GM12892 (cell line): ENCODE data around the gene IL1RAPL1.

ENCODE experiments used
- DNase-seq: peaks from one replicate; pipeline ENCODE4 v3.0.0; 2011; ENCODE audit not compliant: insufficient read length
- FAIRE-seq: peaks from 2 replicates; lab custom pipeline; 2011; peaks lifted over from hg19 to GRCh38; lab: Jason Lieb, UNC
- POLR2A ChIP-seq: IDR thresholded peaks from 2 replicates; pipeline ENCODE4 v1.6.1; 2011; ENCODE audit warnings: low read depth, low read length, control low read depth
- POLR2AphosphoS5 ChIP-seq: IDR thresholded peaks from 2 replicates; pipeline ENCODE4 v1.6.1; 2011; ENCODE audit warnings: low read depth, low read length, control low read depth
- TAF1 ChIP-seq: IDR thresholded peaks from 2 replicates; pipeline ENCODE4 v1.6.1; 2011; ENCODE audit warnings: low read depth, mild to moderate bottlenecking, control low read depth, low read length, borderline replicate concordance

IL1RAPL1 gene

DNA sequence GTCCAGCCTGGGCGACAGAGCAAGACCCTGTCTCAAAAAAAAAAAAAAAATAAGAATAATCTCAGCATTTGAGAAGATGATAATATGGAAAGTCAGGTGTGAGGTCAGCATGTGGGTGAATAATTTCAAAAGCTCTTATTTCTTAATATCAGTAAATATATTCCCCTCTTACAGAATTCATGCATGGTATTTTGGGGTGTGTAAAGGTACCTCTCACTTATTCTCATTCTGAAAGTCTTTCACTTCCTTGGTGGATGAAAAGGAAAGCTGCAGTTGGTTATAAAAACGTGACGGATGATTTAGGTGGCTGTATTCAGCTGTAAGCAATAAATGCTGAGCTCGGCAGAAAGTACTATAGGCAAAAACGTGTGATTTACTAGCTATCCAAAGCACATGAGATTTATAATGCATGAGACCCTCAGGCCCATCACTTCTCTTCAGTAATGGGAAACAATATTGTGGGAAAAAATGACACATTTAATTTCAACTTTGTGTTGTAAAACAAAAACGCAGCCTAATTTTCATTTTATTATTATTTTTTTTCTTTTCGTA is 1275.0 kb downstream of the IL1RAPL1 start:
- FAIRE-seq (no peak), DNase-seq (no peak)
- TF ChIP-seq POLR2A: no peak
- TF ChIP-seq POLR2AphosphoS5: no peak

DNA sequence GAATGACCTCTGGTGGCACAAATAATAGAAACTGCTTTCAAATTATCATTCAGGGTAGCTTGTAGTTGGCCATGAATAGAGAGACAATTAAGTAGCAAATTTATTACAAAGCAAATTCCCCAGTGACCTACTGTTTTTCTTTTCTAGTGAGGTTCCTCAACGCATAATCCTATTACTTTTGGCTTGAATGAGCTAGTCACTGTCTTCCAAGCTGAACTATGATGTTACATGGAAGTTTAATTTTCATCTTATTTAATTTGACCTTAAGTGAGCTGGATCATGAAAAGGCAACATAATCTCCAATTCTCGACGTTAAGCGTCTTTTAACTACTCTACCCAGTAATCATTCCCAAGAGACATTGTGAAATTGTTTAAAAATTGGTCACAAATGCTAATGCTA is 1280.7 kb downstream of the IL1RAPL1 start:
- FAIRE-seq: no peak
- TF ChIP-seq POLR2A: no peak
- TF ChIP-seq POLR2AphosphoS5: no peak
- TF ChIP-seq TAF1: no peak
- DNase-seq: no peak

DNA sequence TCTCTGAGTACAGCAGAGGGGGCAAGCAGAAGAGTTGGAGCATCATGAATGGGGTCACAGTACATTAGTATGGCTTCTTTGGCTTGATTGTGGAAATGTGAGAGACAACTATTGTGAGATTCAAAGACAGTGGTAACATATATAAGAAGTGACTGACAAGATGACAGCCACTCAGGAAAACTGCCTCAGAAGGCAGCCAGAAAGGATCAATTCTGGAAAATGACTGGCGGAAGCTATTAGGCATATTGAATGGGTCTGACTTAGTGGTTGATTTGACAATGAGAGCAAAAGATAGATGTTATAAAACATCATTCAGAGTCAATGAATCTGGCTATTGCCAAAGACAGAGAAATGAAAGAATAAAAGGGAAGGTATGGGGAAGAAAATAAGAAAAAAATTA is 1282.6 kb downstream of the IL1RAPL1 start:
- no peak for FAIRE-seq
- DNase-seq: no peak
- TF ChIP-seq TAF1 (no peak), POLR2AphosphoS5 (no peak), POLR2A (no peak)

DNA sequence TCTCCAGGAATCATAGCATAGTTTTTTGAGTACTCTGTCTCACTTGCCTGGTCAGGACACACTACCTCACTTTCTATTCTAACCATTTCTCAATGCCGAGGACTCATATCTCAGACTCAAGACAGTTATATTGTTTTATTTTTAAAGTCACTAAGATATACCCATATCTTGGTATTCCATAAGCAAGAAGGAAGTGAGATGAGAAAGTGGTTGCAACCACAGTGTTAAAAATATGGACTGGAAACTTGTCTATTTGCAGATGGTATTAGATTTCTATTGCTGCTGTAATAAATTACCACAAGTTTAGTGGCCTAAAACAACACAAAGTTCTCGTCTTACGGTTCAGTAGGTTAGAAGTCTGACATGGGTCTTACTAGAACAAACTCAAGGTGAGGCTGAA is 1283.4 kb downstream of the IL1RAPL1 start:
- FAIRE-seq (no peak), DNase-seq (no peak)

DNA sequence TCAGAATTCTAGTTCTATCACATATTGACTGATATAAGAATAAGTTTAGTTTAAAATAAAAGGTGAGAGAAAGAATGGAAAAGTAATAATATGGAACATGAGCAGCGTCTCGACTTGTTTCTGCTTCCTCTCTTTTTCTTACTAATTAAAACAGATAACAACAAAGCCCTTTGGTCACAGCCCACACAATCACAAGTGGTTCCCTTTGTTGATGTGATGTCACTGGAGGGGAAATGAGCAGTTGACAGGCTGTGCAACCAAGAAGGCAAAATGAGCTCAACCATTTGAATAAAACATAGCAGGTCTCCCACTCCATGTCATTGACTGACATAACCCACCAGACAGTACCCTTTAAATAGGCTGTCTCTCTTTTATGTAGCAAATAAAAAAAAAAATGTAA is 1285.6 kb downstream of the IL1RAPL1 start:
- no peak for FAIRE-seq
- DNase-seq: no peak
- no peak for TF ChIP-seq POLR2A
- no peak for TF ChIP-seq TAF1
- TF ChIP-seq POLR2AphosphoS5: no peak

More for the DNA sequence above, 1283.4 kb downstream of the IL1RAPL1 start:
- no peak for TF ChIP-seq POLR2A
- TF ChIP-seq TAF1: no peak
- no peak for TF ChIP-seq POLR2AphosphoS5

DNA sequence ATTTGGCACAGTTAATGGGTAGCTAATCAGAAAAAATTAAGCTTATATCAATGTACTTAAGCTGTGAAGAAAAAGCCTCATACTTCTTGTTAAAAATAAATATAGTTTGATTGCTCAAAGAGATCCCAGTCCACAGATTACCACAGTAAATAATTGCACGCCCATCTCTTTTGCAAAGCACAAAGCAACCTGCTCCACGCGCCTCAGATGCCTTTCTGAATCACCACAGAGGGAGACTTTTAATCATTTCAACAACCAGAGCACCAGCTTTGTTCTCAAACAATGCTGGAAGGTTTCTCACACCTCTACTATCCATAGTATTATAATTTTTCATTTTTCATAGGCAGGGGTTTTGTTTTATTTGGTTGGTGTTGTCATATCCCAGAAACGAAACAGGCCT is 1289.5 kb downstream of the IL1RAPL1 start:
- FAIRE-seq (no peak), DNase-seq (no peak)
- no peak for TF ChIP-seq POLR2A
- TF ChIP-seq POLR2AphosphoS5: no peak
- no peak for TF ChIP-seq TAF1

DNA sequence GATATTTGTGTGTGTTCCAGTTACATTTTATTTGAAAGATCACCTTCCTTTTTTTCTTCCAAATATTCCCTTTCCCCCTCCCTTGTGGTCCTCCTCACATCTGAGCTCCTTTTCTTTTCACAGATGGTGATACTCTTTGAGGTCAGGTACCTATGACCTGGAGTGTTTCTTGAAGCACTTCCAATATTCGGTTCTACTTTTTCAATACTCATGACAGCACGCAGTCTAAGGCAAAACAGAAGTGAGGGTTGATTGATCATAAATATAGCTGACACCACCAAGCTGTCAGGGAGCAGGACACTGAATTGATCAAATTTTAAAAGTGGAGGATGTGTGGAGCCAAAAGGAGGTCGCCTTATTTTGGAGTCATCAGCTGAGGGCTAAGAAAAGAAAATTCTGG is 1293.7 kb downstream of the IL1RAPL1 start:
- no peak for DNase-seq
- no peak for TF ChIP-seq POLR2AphosphoS5
- no peak for TF ChIP-seq POLR2A
- no peak for TF ChIP-seq TAF1
- no peak for FAIRE-seq

DNA sequence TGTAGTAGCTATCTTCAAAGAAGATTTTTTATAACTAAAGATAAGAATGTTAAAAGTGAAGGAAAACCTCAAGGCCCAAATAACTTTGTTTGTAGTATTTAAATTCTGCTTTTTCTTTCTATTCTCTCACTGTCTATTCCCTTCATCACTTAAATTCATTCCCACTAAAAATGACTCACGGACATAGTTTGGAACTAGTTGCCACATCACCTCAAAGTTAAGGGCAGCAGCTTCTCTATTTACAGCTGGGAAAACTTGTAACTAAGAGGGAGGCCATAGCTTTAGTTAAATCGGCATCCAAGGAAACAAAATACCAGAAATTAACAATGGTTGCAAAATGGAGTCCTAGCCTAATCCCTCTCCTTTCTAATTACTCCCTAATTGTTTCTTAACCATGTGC is 1302.8 kb downstream of the IL1RAPL1 start:
- DNase-seq (no peak), FAIRE-seq (no peak)
- TF ChIP-seq POLR2AphosphoS5 (no peak), TAF1 (no peak), POLR2A (no peak)

DNA sequence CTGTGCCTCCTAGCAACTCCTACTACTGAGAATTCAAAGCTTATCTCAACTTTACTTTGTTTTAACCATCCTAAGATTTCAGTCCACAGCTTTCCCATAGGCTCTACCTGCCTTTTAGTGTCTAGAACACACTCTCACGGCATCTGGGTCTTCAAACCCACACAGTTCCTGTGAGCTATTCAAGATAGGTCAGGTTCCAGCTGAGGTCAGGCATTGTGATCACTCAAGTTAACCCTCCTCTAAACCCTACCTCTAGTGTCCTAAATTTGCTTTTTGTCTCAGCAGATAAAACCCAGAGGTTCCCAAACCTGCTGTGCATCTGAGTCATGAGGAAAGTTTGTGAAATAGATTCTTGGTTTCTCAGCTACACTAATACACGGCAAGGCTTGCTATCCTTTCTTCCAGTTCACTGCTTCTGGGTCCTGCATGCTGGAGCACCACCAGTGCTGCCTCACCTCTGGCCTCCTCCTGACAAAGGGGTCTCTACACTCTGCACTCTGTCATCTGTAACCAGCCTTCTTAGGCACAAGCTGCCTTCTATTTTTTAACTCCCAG is 1303.5 kb downstream of the IL1RAPL1 start:
- FAIRE-seq: no peak
- no peak for DNase-seq
- TF ChIP-seq POLR2A: no peak
- TF ChIP-seq POLR2AphosphoS5: no peak
- TF ChIP-seq TAF1: no peak

DNA sequence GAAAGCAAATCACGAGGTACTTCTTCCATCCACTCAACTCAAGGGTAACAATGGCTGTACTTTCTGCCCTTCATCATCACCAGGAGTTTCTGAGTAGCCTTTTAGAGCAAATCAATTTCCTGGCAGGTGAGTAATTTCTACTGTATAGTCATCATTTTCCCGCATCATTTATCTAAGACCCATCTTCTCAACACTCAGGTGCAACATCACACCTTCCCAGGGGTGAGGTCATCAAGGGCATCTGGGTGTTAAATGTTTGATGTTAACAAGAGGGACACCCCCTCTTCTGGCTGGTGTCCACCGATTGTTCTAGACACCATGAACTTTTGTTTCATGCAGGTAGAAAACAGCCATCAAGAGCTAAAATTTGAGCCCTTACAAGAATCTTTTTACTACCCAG is 1314.8 kb downstream of the IL1RAPL1 start:
- TF ChIP-seq POLR2AphosphoS5: no peak
- TF ChIP-seq TAF1: no peak
- TF ChIP-seq POLR2A: no peak
- FAIRE-seq (no peak), DNase-seq (no peak)

DNA sequence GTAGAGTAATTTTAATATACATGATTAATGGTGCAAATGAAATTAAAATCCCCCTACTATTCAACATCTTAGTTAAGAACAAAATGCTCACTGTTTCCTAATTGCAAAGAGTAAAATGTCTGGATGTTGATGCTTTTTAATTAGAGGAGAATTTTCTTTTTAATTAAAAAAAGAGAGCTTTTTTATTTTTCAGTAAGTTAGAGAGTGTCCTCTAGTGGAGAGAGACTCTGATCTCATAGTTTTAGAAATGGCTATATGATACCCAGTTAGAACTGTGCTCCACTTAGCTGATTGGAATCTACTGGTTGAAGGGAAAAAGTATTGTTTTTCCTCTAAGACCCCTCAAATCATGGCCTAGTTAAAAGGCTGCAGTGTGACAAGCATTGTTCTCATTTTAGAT is 1316.1 kb downstream of the IL1RAPL1 start:
- DNase-seq (no peak), FAIRE-seq (no peak)
- TF ChIP-seq TAF1 (no peak), POLR2A (no peak), POLR2AphosphoS5 (no peak)

DNA sequence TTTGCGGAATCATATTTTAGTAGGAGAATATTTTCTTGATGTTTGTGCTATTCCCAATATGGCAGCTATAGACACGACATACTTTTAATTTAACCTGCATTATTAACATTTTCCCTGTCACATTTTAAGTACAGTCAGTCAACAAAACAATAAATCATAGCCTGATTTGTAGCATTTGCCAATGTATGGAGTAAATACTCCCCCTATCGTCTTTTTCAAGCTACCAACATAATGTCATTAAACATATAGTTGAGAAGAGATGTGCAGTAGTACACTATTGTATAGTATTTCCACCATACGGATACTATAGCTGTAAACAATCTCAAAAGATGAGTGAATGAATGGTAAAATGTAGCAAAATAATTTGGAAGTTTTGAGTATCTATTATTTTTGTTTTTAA is 1324.4 kb downstream of the IL1RAPL1 start:
- FAIRE-seq (peak; percentile 27), DNase-seq (no peak)
- TF ChIP-seq TAF1 (no peak), POLR2AphosphoS5 (no peak), POLR2A (no peak)

DNA sequence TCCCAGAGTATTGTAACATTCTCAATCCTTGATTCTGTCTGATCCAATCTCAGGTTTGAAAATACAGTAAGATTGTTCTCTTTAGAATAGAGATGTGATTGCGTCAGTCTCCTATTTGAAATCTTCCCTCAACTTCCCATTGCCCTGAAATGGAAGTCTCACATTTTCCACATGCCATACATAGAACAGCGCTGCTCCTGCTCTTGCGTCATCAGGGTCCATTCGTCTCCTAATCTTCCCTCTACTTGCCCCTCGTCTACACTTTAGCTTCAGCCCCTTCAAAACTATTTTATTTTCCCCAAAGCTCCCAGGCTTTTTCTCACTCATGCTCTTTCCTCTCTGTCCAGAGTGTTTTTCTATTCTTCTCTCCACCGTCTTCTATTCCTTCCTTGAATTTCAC is 1326.4 kb downstream of the IL1RAPL1 start:
- no peak for TF ChIP-seq POLR2AphosphoS5
- no peak for TF ChIP-seq POLR2A
- no peak for TF ChIP-seq TAF1
- FAIRE-seq: no peak

More for the DNA sequence above, 1326.4 kb downstream of the IL1RAPL1 start:
- DNase-seq: no peak
